ENCODE results near the gene NDNF. TPM values are rescaled to one million over a fixed set of nuclear protein-coding genes. Genes with fewer than 3 reads are reported as not detected.

Gene NDNF
- total RNA-seq, 1 experiment from 2014 or later = 0.22 TPM

DNA sequence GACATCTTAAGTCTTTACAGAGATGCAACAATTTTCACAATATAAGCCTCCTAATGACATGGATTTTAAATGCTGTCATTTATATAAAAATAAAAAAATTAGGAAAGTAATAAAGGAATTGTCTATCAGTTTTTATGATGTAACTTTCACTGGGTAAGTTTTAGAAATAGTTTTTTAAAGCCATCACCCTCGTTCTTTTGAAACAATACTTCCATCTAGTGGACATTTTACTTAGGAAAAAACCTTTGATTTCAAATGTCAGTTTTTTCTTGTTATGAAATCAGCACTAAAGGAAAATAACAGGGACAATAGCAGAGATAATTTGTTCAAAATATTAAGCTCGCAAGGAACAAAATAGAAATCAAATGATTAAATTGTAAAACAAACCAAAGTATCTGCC, 24.3 kb upstream of the NDNF start:
- Histone ChIP-seq H3K4me1 (ENCODE audit: control insufficient read depth in 1 of 2, insufficient read depth in 2 of 2, low read length in 2 of 2) (no peaks in the 10 kb centered on the region), H2AFZ (ENCODE audit: low read depth, low read length, poor library complexity, severe bottlenecking) (peak overlapping the region; percentile 43), H3K9me2 (ENCODE audit: insufficient read depth) (no peaks in the 10 kb centered on the region), H3K4me2 (ENCODE audit: low read length) (no peak overlapping the region), H3K9ac (ENCODE audit: low read length) (no peak overlapping the region), H3K79me2 (ENCODE audit: insufficient read depth, low read length) (no peaks in the 10 kb centered on the region), H3K27me3 (ENCODE audit: insufficient read depth, low read length) (no peaks in the 10 kb centered on the region), H4K20me1 (ENCODE audit: insufficient read depth) (no peaks in the 10 kb centered on the region), H3K27ac (ENCODE audit: low read depth, low read length) (no peak overlapping the region), H3K36me3 (ENCODE audit: control insufficient read depth in 1 of 2, insufficient read depth in 2 of 2, low read length in 2 of 2) (no peaks in the 10 kb centered on the region), H3K4me3 (replicated peaks in 1 of 2; ENCODE audit: low read depth in 1 of 2, low read length in 2 of 2) (no peak overlapping the region), H3K9me3 (ENCODE audit: control insufficient read depth in 1 of 2, insufficient read depth in 1 of 2, low read depth in 1 of 2, low read length in 2 of 2) (no peaks in the 10 kb centered on the region)
- no TSS peak for BruUV-seq (replicated peaks)
- TF ChIP-seq CEBPB (IDR thresholded peaks at IDR 0.05; ENCODE audit: low read depth) (0 out of 2 replicates have a peak, but pooled peaks have one; percentile 11), SRF (IDR thresholded peaks at IDR 0.05; ENCODE audit: low read depth) (no peak), RAD21 (IDR thresholded peaks at IDR 0.05; ENCODE audit: low read depth) (peak; percentile 80), YY1 (IDR thresholded peaks at IDR 0.05; ENCODE audit: extremely low read depth, insufficient replicate concordance, low read depth, low read length) (no peak)
- TF ChIP-seq, protein P1, sequence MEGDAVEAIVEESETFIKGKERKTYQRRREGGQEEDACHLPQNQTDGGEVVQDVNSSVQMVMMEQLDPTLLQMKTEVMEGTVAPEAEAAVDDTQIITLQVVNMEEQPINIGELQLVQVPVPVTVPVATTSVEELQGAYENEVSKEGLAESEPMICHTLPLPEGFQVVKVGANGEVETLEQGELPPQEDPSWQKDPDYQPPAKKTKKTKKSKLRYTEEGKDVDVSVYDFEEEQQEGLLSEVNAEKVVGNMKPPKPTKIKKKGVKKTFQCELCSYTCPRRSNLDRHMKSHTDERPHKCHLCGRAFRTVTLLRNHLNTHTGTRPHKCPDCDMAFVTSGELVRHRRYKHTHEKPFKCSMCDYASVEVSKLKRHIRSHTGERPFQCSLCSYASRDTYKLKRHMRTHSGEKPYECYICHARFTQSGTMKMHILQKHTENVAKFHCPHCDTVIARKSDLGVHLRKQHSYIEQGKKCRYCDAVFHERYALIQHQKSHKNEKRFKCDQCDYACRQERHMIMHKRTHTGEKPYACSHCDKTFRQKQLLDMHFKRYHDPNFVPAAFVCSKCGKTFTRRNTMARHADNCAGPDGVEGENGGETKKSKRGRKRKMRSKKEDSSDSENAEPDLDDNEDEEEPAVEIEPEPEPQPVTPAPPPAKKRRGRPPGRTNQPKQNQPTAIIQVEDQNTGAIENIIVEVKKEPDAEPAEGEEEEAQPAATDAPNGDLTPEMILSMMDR (IDR thresholded peaks at IDR 0.05 in 2 of 3, conservative IDR thresholded peaks at IDR 0.05 in 1 of 3; ENCODE audit: borderline replicate concordance in 1 of 3, insufficient read depth in 1 of 3, low read depth in 2 of 3, low read length in 2 of 3) = peak; percentile 21 to 59 (median 57); a peak in 4 of 6 replicates
- CTCF ChIA-PET = no interaction called here
- ATAC-seq (no peak), DNase-seq (ENCODE audit: low read depth, low spot score) (peak; percentile 24)
- RAD21 ChIA-PET (ENCODE audit: low non-redundant PET in 1 of 2, low total read pairs in 2 of 2, uncharacterized antibody in 2 of 2, unreplicated experiment in 2 of 2) = no interaction called here
- intact Hi-C loops (cut with micrococcal nuclease) = loop anchor here (1.0 to 5.0 kb wide), 4 partner anchors 211 to 1026 kb away; no protein-coding TSS in a partner anchor
- POLR2A ChIA-PET = no interaction called here

DNA sequence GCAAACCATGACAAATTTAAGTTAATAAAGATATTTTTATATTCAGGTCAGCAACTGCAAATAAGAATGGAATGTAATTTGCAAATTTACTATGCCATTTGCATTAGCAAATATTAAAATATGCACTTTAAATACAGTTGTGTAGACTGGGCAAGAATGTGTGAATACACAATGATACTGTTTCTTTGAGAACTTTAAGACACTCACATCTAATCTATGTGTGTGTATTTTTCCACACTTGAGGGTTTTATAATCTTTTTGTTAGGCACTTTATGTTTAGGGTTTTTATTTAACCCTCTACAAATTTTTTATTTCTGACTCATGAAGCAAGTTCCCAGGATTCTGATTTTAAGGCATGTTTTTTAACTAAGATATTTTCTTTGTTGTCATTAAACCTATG, 23.9 kb upstream of the NDNF start:
- ATAC-seq (no peak), DNase-seq (ENCODE audit: low read depth, low spot score) (no peak)
- Histone ChIP-seq H3K4me1 (ENCODE audit: control insufficient read depth in 1 of 2, insufficient read depth in 2 of 2, low read length in 2 of 2) (no peaks in the 10 kb centered on the region), H3K9me3 (ENCODE audit: control insufficient read depth in 1 of 2, insufficient read depth in 1 of 2, low read depth in 1 of 2, low read length in 2 of 2) (no peaks in the 10 kb centered on the region), H3K79me2 (ENCODE audit: insufficient read depth, low read length) (no peaks in the 10 kb centered on the region), H3K9ac (ENCODE audit: low read length) (no peak overlapping the region), H3K36me3 (ENCODE audit: control insufficient read depth in 1 of 2, insufficient read depth in 2 of 2, low read length in 2 of 2) (no peaks in the 10 kb centered on the region), H3K4me3 (replicated peaks in 1 of 2; ENCODE audit: low read depth in 1 of 2, low read length in 2 of 2) (no peak overlapping the region), H3K4me2 (ENCODE audit: low read length) (no peak overlapping the region), H3K27ac (ENCODE audit: low read depth, low read length) (no peak overlapping the region), H3K27me3 (ENCODE audit: insufficient read depth, low read length) (no peaks in the 10 kb centered on the region), H3K9me2 (ENCODE audit: insufficient read depth) (no peaks in the 10 kb centered on the region), H2AFZ (ENCODE audit: low read depth, low read length, poor library complexity, severe bottlenecking) (no peak overlapping the region), H4K20me1 (ENCODE audit: insufficient read depth) (no peaks in the 10 kb centered on the region)
- no TSS peak for BruUV-seq (replicated peaks)
- TF ChIP-seq YY1 (IDR thresholded peaks at IDR 0.05; ENCODE audit: extremely low read depth, insufficient replicate concordance, low read depth, low read length) = no peak
- ChIA-PET RAD21 (ENCODE audit: low non-redundant PET in 1 of 2, low total read pairs in 2 of 2, uncharacterized antibody in 2 of 2, unreplicated experiment in 2 of 2) (no interaction called here), POLR2A (no interaction called here), CTCF (interaction anchor here (1.9 kb wide), 1 partner anchor 941 kb away, joined by 7 read pairs; no protein-coding TSS in a partner anchor)
- intact Hi-C loops (cut with micrococcal nuclease) = loop anchor here (1.0 to 5.0 kb wide), 4 partner anchors 211 to 1025 kb away; no protein-coding TSS in a partner anchor

All from HCT116 (cell line).